Airway epithelial cell (primary cell): Measurements from ENCODE around the gene FH. TPM values are rescaled to one million over a fixed set of nuclear protein-coding genes. Genes with fewer than 3 reads are reported as not detected.

Source experiments
- total RNA-seq: library from RNA; depleted of rRNA; stranded (reverse); fragments of >200 nt; gene quantifications from 2 replicates; pipeline ENCODE4 v1.2.3, GENCODE V29; 2015

Gene FH
- 87.0 and 92.5 TPM in 2 replicates for total RNA-seq

DNA sequence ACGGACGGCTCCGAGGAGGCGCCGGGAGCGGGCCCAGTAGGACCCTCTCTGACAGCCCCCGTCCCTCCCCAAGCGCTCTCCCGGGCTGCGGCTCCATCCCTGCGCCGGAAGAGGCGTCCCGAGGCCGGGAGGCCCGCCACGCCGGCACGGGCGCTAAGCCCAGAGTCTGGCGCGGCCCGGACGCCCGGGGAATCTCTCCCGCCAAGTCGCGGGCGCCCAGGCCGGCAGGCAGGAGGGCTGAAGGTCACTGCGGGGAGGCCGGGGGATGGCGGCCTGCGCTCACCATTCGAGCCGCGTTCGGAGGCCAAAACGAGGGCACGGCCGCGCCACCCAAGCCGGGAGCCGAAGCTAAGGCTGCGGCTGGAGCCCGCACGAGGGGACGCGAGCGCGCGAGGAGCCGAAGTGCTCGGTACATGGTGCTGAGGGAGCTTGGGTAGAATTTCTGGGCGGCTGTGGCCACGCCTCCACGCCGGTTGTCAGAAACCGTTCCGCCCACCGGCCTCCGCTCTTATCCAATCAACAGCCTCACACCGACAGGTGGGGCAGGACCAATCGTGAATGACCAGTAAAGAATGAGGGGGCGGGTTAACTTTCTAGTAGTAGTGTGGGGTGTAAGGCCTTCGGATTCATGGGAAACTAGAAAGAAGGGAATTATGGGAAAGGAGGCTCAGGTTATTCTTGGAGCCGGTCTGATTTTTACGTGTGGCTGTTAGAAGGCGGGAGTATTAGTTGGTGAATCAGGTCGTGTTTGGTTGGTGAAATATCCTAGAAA, at the start of gene FH:
TSS of gene FH (minus strand) at position 448 of the 772 bp plus-strand sequence. CDS start at position 415, 33 bp downstream.

DNA sequence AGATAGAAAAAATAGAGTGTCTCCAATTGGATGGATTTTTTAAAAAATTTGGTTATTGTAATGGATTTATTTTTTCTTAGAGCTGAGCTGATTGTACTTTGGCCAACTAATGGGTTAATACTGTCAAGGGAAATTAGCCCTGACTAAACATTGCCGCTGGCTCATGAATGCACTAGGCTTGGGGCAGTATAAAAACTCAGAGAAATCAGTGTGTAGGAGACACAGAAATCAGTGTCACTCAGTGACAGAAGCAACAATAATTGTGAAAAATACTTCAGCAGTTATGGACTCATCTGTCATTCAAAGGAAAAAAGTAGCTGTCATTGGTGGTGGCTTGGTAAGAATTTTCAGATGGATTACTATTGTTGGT, 12.6 kb upstream of the FH start, which contains the start of gene KMO:
TSS of gene KMO (plus strand) at position 217 of the 370 bp plus-strand sequence. CDS start at position 284, 67 bp downstream.

Other genes starting within 250 kb of the FH start
- gene RGS7, start 162.6 kb downstream of the FH start, total RNA-seq: not detected in 2 replicates
- gene KMO, start 12.6 kb upstream of the FH start, total RNA-seq: not detected in 2 replicates
- 6.0 and 7.1 TPM in 2 replicates for gene CHML, start 120.6 kb upstream of the FH start, total RNA-seq
- 28.2 and 28.4 TPM in 2 replicates for gene OPN3, start 120.6 kb upstream of the FH start, total RNA-seq
- not detected in 2 replicates for gene WDR64, start 132.5 kb upstream of the FH start, total RNA-seq